NOMO-1 (cell line): ENCODE measurements around the gene PARD3.
"Not testable (repeated sequence)": the region's sequence is repeated elsewhere in the genome, so short reads cannot be mapped to it uniquely, and the experiment has no call there.

Source experiments
- DNase-seq, 2 experiments: peaks; one replicate each; lab custom pipeline; 2025; ENCODE audit not compliant: unreplicated experiment in 2 of 2; lab: John Stamatoyannopoulos, UW

The PARD3 gene

DNA sequence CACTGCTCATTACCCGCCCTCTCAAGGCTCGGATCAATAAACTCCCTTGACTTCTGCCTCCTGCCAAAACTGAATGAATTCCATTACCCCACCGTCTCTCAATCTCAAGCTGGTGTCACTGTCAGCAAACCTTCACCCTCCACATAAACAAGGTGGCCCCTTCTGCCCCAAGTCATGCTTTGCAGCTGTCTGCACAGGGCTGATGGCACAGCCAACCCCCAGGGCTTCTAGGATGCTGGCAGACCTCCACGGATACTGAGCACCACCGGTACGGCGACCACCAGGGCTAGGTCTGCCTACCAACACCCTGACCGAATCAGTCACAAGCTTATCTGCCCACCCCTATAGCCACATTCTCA lies 46.1 kb downstream of the PARD3 start:
- DNase-seq: no peak

DNA sequence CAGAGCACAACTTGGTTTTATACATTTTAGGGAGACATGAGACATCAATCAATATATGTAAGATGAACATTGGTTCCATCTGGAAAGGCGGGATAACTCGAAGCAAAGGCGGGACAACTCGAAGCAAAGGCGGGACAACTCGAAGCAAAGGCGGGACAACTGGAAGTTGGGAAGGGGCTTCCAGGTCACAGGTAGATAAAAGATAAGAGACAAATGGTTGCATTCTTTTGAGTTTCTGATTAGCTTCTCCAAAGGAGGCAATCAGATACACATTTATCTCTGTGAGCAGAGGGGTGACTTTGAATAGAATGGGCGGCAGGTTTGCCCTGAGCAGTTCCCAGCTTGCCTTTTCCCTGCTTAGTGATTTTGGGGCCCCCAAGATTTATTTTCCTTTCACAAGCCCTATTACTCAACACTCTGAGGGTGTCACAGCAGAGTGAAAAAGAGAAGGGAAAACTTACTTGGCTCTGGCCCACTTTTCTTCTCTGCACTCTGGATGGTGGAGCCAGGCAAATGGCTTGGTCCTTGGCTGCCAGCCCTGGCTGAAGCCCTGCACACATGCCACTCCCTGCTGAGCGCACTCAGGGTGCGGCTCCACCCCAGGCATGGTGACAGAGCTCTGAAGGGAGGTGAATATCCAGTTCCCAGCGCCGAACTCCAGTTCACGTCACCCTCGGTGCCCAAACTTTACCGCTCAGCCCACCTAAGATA lies 46.7 kb downstream of the PARD3 start:
- DNase-seq: no peak

DNA sequence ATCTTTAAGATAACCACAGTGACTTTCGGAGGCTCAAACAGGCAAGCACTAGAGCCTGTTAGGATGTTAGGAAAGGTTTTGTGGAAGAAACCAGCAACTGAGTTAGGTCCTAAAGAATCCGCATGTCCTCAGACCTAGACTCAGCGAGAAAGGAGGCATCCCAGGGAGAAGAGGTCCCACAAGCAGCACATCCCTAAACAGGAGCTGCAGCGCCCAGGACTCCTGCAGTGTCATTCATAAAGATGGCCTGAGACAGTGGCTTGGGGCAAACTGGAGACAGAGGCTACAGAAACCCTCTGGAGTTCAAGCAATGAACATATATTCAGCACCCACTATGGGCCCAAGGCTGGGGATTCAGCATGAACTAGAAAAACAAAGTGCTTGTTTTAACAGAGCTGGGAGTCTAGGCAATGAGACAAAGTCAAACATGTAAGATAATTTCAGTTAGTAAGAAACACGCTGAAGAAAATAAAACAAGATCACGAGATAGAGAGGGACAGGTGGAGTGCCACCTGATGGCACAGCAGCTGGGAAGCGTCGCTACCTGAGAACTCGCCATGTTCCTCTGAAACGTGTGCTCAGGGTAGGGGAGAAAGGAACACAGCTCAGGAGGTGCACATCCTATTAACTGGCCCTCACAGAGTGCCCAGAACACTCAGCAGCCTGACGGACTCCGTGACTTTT lies 48.1 kb downstream of the PARD3 start:
- DNase-seq: no peak

DNA sequence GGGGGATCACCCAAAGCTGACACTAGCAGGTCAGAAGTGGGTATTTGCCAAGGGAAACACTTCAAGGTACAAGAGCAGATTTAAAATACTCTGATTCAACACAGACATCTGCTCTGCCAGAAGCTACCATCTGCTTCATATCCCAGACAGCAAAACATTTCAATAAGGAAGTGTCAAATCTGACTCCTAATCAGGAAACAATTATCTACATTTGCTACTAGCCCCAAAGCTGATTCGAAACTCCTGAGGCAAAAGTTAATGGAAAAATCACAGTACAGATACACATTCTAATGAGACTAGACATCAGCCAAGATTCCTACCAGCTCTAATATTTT lies 48.9 kb downstream of the PARD3 start:
- no peak for DNase-seq

DNA sequence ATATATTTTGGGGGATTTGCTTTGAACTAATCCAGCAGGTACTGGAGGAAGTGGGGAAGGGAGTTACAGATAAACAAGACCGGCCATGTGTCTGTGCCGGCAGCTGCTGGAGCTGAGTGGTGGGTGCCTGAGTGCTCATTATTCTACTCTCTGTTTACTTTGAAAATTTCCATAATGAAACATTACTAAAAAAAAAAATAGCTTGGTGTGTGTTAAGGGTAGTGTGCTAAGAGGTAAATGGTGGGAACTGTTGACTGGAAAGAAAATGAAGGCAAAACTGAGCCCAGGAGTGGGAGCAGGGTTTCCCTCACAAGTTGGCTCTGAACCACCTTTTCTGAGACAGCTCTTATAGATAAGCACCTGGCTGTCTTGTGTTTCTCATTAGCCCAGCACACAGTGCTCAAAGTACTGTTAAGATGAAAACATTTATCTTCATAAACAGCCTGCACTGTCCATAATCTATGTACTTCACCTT lies 50.6 kb downstream of the PARD3 start:
- no peak for DNase-seq

DNA sequence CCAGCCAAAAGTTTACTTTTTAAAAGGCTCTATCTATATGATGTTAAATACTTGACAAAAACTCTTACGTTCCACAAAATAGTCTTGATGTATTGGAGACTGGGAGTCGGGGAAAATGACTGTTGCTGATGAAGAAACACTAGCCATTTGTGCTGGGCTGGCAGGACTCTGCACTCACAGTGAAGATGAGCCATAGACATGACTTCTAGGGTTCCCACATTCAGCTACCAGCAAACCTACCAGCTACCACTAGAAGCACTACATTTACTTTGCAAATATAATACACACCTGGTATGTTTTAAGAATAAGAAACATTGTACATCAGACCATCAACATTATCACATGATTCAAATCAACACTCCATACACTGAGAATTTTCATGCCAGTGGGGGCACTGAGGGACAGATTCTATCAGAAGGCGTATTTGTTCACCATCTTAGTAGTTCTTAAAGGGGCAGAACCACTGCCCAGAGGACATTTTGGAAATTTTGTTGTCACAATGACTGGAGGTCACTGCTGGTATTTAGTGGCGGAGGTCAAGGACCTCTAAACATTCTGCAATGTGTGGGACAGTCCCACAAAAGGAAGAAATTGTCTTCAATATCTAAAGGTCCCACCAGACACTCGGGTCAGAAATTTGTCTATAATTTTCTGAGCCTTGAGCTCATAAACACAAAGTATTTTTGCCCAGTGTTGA lies 52.3 kb downstream of the PARD3 start:
- DNase-seq: no peak

DNA sequence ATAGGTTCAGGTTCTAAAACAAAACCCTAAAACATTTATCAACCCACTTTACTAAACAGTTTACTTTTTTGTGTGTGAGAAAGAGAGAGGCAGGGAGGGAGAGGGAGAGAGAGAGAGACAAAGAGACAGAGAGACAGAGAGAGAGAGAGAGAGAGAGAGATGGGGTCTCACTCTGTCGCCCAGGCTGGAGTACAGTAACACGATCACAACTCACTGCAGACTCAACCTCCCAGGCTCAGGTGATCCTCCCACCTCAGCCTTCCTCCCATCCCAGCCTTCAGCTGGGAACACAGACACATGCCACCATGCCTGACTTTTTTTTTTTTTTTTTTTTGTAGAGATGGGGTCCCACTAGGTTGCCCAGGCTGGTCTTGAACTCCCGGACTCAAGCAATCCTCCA lies 52.9 kb downstream of the PARD3 start:
- no peak for DNase-seq

DNA sequence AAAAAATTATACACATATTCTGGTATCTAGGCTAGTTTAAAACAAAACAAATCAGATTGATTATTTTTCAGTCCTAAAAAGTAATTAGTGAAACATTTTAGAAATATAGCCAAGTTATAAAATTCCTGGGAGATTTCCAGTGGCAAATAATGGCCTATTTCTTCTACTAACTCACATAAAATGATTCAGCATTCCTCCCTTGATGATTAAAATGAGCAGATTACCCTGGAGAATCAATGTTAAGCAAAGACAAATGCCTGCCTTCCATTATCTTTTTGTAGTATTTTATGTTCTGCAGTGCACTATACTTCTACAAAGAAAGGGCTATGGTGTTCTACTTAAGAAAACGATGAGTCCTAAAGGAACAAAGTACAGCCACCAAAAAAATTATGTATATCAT lies 53.6 kb downstream of the PARD3 start:
- no peak for DNase-seq

DNA sequence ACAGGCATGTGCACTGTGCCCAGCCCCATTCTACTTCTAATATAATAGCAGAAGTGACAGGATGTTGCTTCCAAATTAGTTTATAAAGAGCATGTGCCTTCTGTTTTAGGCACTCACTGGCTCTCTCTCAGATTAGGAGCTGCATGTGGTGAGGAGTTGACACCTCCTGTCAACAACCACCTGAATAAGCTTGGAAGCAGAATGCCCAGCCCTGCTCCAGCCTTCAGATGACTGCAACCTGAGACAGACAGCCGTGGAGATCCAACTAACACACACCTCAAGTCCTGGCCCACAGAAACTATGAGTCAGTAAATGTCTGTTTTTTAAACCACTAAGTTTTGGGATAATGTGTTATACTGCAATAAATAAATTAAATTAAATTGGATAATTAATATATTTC lies 54.5 kb downstream of the PARD3 start:
- DNase-seq: no peak

DNA sequence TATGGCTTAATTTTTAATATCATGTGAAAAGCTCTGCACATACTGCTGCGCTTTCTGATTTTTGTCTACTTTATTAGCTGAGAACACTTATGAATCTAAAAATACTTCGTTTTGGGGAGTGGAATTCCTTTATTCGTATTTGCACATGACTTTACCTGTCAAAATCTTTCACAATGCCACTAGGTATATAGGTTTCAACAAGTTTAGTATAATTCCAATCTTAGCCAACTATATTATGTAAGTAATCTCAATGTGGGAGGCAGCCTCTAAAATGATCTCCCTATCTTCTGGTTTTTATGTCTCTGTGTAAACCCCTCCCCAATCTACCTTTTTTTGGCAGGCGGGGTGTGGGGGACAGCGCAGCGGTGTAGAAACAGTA lies 55.3 kb downstream of the PARD3 start:
- DNase-seq: no peak

DNA sequence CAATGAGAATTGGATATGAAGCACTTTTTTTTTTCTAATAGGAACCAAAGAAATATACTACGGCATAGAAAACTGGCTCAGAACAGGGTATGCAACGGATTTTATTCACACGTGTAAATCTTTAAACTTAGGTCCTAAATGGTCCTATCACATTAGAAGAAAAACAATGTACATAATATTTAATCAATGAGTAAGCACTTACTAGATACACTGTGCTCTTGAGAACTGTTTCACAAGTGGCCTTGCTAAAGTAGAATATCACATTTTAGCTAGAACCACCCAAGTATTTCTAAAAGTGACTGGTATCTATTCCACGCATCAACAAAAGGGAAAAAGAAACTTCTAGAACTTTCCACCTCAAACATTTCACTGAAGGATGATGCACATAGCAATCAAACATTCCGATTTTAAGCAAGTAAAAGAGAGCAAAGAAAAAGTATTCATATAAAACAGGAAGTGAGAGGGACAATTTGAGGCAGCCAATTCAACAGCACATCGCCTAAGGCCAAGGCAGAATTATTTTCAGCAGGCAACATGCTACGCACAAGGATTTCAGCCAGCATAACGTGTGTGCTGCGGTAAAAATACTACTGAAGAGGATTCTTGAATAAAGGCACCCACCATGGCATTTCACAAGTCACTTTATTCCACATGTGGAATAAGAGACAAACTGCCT lies 55.8 kb downstream of the PARD3 start:
- no peak for DNase-seq

DNA sequence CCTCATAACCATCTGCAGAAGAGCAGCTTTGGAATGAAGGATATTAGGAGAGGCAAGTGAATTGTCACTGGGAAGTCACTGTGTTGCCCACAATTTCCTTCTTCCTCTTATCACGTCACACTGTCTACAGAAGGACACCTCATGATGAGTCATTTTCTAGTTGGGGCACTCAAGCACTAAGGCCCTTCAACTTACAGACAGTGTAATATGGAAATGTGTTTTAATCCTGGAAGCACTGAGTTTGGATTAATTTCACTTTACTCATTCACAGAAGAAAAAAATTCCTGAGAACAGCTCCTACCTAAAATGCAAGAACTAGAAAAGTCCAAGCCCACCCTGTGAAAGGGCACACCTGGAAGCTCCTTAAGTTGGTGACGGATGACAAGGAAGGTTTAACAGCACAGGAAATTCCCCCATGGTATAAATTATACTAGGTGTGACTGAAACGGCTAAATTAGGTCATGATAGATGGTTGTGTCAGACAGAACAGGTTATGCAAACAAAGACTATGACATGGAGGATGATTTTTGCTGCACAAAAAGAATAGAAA lies 56.6 kb downstream of the PARD3 start:
- DNase-seq: peak in 1 of 2 experiments; percentile 8

DNA sequence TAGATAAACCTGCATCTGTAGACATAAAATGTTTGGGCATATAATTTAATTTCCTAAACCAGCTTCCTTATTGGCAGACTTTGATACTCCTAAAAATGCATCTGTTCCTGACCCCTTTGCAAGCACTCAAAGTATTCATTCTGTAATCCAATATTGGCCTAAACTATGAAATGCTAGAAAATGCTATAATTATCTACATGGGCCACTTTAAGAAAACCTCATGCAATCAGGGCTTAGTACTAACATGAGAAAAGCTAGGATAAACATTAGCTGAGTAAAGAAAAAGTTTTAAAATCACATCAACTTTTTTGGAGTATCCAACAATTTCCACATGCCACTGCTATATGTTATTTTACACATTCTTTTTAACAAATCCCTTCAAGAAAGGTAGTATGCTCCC lies 57.2 kb downstream of the PARD3 start:
- DNase-seq: no peak

DNA sequence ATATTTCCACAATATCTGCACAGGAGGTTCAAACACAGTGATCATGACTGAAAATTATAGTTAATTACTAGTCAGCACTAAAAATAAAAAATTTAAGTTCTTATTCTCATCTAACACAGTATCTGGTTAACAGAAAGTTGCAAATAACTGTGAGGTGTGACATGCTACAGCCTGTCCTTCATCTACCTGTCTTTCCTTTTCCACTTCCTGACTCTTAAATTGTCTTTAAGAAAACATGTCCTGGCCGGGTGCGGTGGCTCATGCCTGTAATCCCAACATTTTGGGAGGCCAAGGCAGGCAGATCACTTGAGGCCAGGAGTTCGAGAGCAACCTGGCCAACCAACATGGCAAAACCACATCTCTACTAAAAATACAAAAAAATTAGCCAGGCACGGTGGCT lies 57.9 kb downstream of the PARD3 start:
- DNase-seq: not testable (repeated sequence)

DNA sequence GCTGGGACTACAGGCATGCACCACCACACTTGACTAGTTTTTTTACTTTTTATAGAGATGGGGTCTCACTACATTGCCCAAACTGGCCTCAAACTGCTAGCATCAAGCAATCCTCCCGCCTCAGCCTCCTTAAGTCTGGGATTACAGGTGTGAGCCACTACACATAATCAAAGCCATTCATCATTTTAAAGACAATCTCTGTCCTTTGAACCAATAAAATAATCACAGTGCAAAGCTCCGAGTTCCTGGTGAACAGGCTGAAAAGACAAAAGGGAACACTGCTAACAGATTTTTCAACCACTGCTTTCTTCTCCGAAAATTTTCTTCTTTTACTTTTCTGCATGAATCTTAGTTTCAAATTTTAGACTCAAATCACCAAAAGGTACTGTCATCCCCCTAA lies 58.5 kb downstream of the PARD3 start:
- no peak for DNase-seq

DNA sequence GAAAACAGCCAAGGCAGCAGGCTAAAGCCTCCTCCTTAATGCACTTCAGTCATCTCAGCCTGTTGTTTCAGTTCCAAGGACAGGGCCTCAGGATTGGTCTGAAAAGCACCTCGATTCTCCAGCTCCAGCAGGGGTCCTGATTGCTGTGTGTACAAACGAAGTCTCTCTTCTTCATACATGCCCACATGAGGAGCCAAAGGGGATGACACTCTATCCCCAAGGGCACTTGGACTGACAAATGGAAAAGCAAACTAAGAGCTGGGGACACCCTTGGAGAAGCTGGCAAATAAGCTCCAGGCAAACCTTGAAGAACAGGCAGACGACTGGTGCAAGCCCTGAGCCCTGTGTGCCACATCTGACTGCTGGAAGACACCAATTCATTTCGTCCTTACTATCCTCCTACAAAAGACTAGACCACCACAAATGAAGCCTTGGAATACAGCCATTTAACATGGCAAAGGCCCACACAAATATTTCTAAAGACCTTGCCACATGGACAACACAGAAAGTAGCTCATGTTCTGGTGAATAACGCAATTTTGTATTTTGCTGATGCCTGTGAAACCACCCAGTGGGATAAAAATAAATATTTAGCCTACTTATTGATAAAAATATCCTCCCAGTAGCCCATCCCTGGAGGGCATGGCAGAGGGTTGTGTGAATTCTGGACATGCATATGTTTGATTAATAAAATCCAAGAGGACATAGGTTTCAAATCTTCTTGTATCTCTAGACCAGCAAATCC lies 61.9 kb downstream of the PARD3 start:
- DNase-seq: no peak

DNA sequence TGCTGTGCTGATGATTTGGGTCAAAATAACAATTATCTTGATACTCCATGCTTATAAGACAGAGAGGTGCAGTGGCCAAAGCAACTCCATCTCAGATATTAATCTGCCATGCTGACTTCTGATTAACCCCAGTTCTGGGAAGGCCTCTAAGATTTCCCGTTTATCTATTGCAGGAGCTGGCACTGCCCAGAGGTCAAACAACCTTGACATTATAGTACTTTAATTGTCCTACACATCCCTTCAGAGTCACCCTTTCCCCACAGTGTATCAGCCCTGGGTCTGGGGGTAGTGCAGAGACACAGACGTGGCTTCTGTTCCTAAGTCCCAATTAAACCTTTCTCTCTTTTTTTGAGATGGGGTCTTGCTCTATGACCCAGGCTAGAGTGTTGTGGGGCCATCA lies 63.8 kb downstream of the PARD3 start:
- DNase-seq: no peak

DNA sequence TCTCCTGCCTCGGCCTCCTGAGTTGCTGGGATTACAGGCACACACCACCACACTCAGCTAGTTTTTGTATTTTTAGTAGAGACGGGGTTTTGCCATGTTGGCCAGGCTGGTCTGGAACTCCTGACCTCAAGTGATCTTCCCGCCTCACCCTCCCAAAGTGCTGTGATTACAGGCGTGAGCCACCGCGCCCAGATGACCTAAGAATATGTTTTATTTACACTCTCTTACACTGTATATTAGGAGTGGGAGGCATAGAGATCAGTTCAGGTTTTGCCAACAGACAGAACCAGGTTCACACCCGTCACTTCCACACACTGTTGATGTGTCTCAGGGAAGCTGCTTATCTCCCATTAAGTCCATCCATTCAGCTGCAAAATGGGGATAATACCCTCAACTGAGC lies 64.3 kb downstream of the PARD3 start:
- not testable (repeated sequence) for DNase-seq

DNA sequence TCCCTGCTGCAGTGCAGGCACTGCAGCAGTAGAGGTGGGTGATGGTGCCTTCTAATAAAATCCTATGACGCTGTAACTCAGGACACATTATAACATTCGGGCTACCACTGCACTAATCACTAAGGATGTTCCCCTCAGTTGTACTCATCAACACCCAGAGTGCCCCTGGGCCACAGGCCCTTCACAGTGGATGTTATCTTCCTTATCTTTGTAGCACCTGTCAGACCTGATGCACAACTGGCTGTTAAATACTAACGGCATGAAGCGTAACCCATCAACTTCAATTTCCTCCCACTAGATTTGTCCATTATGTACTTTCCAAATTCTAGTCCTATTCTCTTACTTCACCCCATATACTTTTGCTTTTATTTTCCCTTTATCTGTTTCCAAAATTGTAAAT lies 66.3 kb downstream of the PARD3 start:
- DNase-seq: no peak

DNA sequence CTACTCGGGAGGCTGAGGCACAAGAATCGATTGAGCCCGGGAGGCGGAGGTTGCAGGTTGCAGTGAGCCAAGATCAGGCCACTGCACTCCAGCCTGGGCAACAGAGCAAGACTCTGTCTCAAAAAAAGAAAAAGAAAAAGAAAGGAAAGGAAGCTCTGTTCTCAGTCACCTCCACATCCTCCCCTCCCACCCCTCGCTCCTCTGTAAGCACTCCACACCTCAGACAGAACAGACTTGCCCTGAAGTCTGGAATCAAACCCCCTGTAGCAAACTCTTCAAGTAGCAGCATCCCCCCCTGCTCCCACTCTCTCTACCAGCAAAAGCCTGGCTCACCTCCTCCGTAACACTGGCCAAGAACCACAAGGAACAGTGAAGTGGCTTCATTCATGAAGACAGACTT lies 66.7 kb downstream of the PARD3 start:
- no peak for DNase-seq

DNA sequence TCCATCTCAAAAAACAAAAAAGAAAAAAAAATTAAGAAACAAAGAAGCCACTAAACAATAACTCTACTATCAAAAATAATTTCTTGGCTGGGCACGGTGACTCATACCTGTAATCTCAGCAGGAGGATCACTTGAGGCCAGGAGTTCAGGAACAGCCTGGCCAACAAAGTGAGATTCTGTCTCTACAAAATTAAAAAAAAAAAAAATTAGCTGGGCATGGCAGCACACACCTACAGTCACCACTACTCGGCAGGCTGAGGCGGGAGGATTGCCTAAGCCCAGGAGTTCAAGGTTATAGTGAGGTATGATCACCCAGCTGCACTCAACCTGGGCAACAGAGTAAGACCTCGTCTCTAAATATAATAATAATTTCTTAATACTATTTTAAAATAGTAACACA lies 69.0 kb downstream of the PARD3 start:
- DNase-seq: no peak
